ENCODE results near the gene SRD5A3. TPM values are rescaled to one million over a fixed set of nuclear protein-coding genes. Genes with fewer than 3 reads are reported as not detected.
"Not testable (repeated sequence)": the region's sequence is repeated elsewhere in the genome, so short reads cannot be mapped to it uniquely, and the experiment has no call there.

The SRD5A3 gene
- total RNA-seq, 1 donor from 2014 or later, result 12.7 TPM

GRCh38 chr4:55356991-55357461 lies 11.0 kb downstream of the SRD5A3 start:
- no peak for DNase-seq
- Mint-ChIP-seq H3K4me1 (ENCODE audit: low read depth, unreplicated experiment) (no peaks in the 10 kb centered on the region), H3K9me3 (ENCODE audit: unreplicated experiment) (peaks cover 2% of the 10 kb centered on the region), H3K27me3 (ENCODE audit: unreplicated experiment) (no peaks in the 10 kb centered on the region), H3K36me3 (ENCODE audit: unreplicated experiment) (peaks cover 14% of the 10 kb centered on the region), H3K4me3 (ENCODE audit: unreplicated experiment) (no peak overlapping the region), H3K27ac (ENCODE audit: unreplicated experiment) (no peak overlapping the region)
- no peak for TF ChIP-seq CTCF (IDR thresholded peaks at IDR 0.05; ENCODE audit: partially characterized antibody, unreplicated experiment)

DNA sequence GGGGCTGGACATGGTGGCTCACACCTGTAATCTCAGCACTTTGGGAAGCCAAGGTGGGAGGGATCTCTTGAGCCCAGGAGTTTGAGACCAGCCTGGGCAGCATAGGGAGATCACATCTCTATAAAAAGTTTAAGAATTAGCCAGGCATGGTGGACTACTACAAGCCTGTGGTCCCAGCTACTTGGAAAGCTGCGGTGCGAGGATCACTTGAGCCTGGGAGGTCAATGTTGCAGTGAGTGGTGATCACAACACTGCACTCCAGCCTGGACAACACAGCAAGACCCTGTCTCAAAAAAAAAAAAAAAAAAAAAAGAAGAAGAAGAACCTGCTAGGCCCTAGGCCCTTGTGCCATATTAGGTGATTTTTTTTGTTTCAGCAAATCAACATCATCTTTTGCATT lies 12.2 kb downstream of the SRD5A3 start:
- H3K4me1 Mint-ChIP-seq (ENCODE audit: low read depth, unreplicated experiment), result no peaks in the 10 kb centered on the region

GRCh38 chr4:55358668-55359067 lies 12.6 kb downstream of the SRD5A3 start:
- H3K36me3 Mint-ChIP-seq (ENCODE audit: unreplicated experiment), result peaks cover 6% of the 10 kb centered on the region
- H3K4me1 Mint-ChIP-seq (ENCODE audit: low read depth, unreplicated experiment), result no peaks in the 10 kb centered on the region

More for the DNA sequence above, 12.2 kb downstream of the SRD5A3 start:
- DNase-seq, result no peak
- Mint-ChIP-seq H3K4me3 (ENCODE audit: unreplicated experiment) (no peak overlapping the region), H3K36me3 (ENCODE audit: unreplicated experiment) (peaks cover 6% of the 10 kb centered on the region), H3K27ac (ENCODE audit: unreplicated experiment) (no peak overlapping the region), H3K9me3 (ENCODE audit: unreplicated experiment) (peaks cover 2% of the 10 kb centered on the region), H3K27me3 (ENCODE audit: unreplicated experiment) (no peaks in the 10 kb centered on the region)
- no peak for TF ChIP-seq CTCF (IDR thresholded peaks at IDR 0.05; ENCODE audit: partially characterized antibody, unreplicated experiment)

DNA sequence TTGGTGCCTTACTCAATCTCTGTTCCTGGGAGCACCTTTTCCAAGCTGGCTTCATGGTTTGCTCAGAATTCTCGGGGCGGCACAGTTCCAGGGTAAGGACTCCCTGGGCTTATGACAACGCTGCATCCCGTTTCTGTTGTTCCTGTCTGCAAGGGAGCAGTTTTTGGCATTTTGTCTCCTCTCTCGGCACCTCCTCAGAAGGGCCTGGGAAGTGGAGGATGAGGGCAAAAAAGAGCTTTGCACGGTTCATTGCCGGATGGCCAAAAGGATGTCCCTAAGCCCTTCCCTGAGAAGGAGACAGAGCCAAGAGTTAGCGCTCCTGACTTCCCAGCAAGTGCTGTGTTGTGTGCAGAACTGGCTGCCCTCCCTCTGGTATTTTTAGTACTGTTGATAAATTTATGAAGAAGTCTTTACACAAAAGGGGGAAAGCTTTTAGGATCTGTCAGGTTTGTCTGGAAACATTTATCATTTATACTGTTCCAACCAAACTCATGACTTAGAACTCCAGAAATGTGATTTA lies 13.4 kb downstream of the SRD5A3 start:
- no peak for TF ChIP-seq CTCF (IDR thresholded peaks at IDR 0.05; ENCODE audit: partially characterized antibody, unreplicated experiment)
- Mint-ChIP-seq H3K36me3 (ENCODE audit: unreplicated experiment) (peaks cover 4% of the 10 kb centered on the region), H3K9me3 (ENCODE audit: unreplicated experiment) (peaks cover 1% of the 10 kb centered on the region), H3K27ac (ENCODE audit: unreplicated experiment) (no peak overlapping the region), H3K4me1 (ENCODE audit: low read depth, unreplicated experiment) (no peaks in the 10 kb centered on the region), H3K27me3 (ENCODE audit: unreplicated experiment) (no peaks in the 10 kb centered on the region), H3K4me3 (ENCODE audit: unreplicated experiment) (no peak overlapping the region)
- no peak for DNase-seq

More at GRCh38 chr4:55358668-55359067, 12.6 kb downstream of the SRD5A3 start:
- no peak for DNase-seq
- H3K9me3 Mint-ChIP-seq (ENCODE audit: unreplicated experiment), result peaks cover 2% of the 10 kb centered on the region
- no peak overlapping the region for H3K27ac Mint-ChIP-seq (ENCODE audit: unreplicated experiment)
- no peak for TF ChIP-seq CTCF (IDR thresholded peaks at IDR 0.05; ENCODE audit: partially characterized antibody, unreplicated experiment)
- no peak overlapping the region for H3K4me3 Mint-ChIP-seq (ENCODE audit: unreplicated experiment)
- H3K27me3 Mint-ChIP-seq (ENCODE audit: unreplicated experiment), result no peaks in the 10 kb centered on the region

- not testable (repeated sequence) for DNase-seq; H3K4me1 Mint-ChIP-seq (ENCODE audit: low read depth, unreplicated experiment); H3K27me3 Mint-ChIP-seq (ENCODE audit: unreplicated experiment); H3K36me3 Mint-ChIP-seq (ENCODE audit: unreplicated experiment); H3K9me3 Mint-ChIP-seq (ENCODE audit: unreplicated experiment); H3K4me3 Mint-ChIP-seq (ENCODE audit: unreplicated experiment); H3K27ac Mint-ChIP-seq (ENCODE audit: unreplicated experiment)
These were observed 16.9 kb downstream of the SRD5A3 start for GRCh38 chr4:55362938-55363337.
